HUDEP-2 (cell line): ENCODE data around the gene RASGRF2.

Experiments used
- DNase-seq, 76 experiments: peaks; one replicate each; lab custom pipeline; 2025; ENCODE audit not compliant: unreplicated experiment in 76 of 76; lab: John Stamatoyannopoulos, UW

The RASGRF2 gene

DNA sequence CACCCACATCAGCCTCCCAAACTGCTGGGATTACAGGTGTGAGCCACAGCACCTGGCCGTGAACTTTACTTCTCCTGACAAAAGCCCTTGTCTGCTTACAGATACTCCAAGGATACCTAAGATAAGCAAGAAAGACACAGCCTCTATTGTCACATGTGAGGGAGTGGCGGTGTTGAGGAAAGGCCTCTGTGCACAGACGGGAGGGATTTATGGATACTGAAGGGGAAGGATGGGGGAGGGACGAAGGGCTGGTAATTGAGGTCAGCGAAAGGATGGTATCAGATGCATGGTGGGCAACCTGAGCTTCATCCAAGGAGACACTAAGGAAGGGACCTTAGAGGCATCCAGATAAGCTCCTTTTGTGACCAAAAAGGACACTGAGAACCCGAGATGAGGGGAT, 206.3 kb downstream of the RASGRF2 start:
- DNase-seq: no peak

DNA sequence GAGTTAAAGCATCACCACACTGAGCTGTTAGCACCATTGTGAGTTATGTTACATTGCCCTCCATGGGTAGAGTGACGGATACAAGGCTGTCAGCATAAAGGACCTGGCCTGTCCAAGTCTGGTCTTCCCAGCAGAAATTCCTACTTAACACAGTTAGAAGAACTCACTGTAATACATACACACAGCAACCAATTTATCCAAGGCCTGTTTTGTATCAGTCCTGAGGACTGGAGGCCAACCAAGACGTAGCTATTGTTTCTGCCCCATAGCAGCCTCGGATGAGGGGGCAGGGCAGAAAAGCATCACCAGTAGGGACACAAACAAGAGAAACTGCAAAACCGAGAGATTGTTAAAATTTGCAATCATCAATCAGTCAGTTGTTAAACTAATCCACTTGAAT, 206.9 kb downstream of the RASGRF2 start:
- no peak for DNase-seq

DNA sequence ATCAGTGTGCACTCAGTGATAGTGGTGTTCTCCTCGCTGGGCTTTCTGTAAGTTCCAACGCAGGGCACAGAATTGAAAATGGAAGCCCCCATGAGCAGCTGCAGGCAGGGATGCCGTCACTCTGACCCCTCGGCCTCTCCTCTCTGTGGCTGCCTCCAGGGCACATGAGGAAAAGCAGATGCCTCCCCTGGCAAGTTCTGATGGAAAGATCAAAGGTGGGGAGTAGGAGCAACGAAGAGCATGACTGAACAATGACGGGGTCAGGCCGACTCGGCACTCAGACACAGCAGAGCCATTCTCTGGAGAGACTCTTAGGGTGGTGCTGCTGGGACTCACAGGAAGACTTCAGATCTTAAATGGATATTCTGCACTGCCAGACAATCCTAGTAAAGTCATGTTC, 207.4 kb downstream of the RASGRF2 start:
- no peak for DNase-seq

- no peak for DNase-seq
These were observed 209.8 kb downstream of the RASGRF2 start for GRCh38 chr5:81169924-81170323.

- no peak for DNase-seq
These were observed 211.6 kb downstream of the RASGRF2 start for GRCh38 chr5:81171769-81172168.

DNA sequence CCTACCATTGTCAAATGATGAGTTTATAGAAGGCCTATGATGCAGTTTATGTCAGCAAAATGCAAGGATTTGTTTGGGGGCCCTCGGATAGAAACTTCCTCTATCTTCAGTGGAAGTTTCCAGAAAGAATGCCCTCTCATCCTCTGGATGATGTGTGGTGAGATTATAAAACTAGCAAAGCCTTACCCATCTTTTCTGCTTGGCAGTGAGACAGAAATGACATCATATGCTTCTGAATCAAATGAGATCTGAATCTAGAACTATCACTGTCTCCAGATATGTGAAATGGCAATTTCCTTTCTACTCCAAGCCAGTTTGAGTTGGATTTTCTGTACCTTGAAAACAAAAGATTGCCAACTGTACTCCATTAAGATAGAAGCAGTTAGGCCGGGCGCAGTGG, 212.5 kb downstream of the RASGRF2 start:
- DNase-seq: no peak

DNA sequence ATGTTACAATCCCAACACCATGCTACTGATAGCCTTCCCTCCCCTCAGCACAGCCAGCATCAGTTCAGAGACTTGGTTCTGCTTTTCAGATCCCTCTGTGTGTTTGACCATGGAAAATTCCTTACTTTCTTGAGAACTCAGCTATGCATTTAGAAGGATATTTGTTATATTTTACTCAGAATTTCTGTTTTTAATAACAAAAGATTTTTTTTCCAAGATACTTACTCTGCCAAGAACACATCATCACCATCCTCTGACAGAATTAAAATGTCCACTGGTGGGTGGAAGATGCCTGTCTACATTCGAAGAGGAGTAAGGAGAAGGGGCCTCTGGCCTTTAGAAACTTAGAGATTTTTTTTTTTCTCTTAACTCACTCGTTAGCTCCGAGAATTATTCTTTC, 216.9 kb downstream of the RASGRF2 start:
- DNase-seq: no peak

GRCh38 chr5:81179959-81180358, 219.8 kb downstream of the RASGRF2 start:
- DNase-seq: no peak

- no peak for DNase-seq
These were observed 220.8 kb downstream of the RASGRF2 start for GRCh38 chr5:81180780-81181460.

DNA sequence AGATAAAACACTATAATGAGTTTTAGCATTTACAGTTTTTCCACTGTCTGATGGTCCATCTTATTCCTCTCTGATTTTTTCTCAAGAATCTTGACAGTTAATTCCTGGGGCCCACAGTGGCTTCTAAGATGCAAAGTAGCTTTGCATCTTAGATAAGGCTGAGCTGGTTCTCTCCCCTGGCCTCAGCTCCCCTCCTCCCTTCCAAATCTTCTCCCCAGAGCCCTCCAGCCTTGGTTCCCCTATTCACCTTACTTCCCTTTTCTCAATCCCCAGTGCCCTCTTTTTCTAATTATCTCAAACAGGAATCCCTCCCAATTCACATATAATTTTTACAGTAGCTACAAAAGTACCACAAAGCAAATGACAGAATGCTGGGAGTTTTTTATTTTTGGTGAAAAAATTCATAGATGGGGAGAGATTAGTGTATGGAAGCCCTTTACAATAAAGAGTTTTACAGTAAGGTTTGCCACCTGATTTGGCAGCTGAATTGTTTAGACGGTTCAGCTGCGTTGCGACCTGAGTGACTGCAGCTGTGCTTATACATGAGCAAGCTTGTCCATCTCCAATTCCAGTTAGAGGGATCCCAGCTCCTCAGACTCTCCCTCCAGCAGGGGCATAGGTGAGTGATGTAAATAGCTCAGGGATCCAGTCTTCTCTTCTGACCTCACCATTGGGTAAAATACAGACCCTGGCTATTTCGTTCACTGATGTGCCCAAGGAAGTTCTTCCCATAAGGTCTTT, 221.6 kb downstream of the RASGRF2 start:
- DNase-seq: no peak

- no peak for DNase-seq
These were observed 222.5 kb downstream of the RASGRF2 start for GRCh38 chr5:81182396-81183390.

DNA sequence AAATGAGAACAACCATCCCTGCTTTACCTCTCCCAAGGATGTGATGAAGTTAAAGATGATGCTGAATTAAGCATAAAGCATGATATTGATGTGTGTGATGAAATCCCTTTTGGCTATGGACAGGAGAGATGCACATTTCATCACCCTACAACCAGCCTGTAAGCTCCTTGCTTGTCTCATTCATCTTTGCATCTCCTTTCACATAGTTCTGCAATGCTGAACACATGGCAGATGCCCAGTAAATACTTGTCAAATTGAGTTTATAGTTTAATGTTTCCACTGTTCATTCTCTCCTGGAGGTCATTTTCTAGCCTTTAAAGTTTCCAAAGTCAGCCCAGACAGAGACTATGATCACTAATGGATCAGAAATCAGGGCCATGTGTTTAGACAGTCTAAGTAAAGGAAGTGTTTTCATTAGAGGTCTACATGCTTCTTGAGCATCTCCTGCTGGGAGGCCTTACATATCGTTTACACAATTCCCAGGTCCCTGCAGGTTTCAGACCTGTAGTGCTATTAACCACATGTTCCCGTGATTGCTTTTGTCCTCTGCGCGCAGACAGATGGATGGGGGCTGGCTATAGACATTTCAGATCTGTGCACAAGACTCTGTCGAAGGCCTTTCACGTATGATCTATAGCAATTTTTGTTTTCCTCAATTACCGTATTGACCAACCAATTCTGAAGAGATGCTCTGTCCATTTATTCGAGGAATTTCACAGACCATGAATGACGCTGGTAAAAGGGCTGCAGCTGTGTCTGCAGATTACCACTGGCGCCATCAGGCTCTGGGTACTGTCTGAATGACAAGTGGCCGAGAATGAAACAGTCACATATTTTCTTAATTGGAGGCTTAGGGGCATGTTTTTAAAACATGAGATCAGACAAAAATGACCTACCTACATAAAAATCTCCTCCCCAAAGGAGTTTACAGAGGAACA, 223.9 kb downstream of the RASGRF2 start:
- DNase-seq: no peak

DNA sequence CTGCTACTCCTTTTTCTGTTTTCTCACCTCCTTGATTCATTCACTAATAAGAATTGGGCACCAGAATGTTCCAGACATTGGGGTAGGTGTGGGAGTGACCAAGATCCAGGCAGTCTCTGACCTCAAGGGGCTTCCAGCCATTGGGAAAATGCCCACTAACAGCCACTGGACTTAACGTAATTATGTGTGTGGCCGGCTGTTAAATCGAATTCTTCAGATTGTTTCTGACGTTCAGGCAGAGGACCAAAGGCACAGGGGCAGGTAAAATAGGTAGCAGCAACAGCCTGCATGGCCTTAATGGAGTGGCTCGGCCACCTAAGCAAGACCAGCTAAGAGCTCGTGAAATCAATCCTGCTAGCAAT, 224.6 kb downstream of the RASGRF2 start:
- DNase-seq: no peak

- DNase-seq: no peak
These were observed 227.7 kb downstream of the RASGRF2 start for GRCh38 chr5:81187885-81188284.

- DNase-seq: no peak
These were observed 228.8 kb downstream of the RASGRF2 start for GRCh38 chr5:81188962-81189361.

GRCh38 chr5:81189875-81190498, 229.8 kb downstream of the RASGRF2 start:
- DNase-seq: no peak

GRCh38 chr5:81191726-81192372, 231.7 kb downstream of the RASGRF2 start:
- DNase-seq: no peak

GRCh38 chr5:81192373-81192750, 232.2 kb downstream of the RASGRF2 start:
- no peak for DNase-seq

DNA sequence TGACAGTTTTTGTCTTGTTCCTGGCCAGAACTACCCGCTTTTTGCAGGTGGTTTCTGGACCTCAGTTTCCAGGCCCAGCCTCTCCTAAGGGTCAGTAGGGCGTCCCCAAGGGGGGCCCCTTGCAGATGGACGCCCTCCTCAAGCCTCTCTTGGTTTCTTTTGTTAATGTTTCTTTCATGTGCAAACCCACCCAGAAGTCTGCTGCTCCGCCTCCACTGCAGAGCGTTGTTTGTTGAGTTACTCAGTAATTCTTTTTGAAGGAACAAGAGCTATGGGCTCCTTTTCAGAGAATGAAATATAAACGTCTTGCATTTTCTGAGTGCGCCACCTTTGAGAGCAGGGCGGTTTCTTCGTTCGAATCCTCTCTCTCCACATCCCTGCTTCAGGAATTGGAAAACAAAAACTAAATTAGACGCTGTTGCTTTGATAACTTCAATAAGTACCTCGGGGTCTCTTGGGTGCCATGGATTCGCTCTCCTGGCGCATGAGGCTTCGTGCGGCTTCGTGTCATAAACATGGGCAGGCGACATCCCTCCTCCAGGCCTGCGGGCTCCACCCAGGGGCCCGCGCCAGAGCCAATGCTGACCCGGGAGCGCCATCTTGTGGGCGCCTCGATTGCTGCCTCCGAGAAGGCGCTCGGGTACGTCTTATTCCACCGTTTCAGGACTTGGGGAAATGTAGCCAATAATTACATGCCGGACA, 234.6 kb downstream of the RASGRF2 start:
- DNase-seq: peak in 74 of 76 experiments; percentile 4 to 83 (median 62)
